NCI-H524 treated with DMSO at 0.1 percent for 48 hours (cell line): ENCODE data around the gene TMEM178B.

ENCODE experiments used
- DNase-seq: peaks from one replicate; lab custom pipeline; 2025; lab: John Stamatoyannopoulos, UW

The TMEM178B gene

GRCh38 chr7:141221007-141221612, 147.2 kb downstream of the TMEM178B start:
- no peak for DNase-seq

- DNase-seq = no peak
These were observed 152.2 kb downstream of the TMEM178B start for GRCh38 chr7:141225916-141226618.

GRCh38 chr7:141227454-141227853, 153.6 kb downstream of the TMEM178B start:
- no peak for DNase-seq

- DNase-seq = no peak
These were observed 154.6 kb downstream of the TMEM178B start for GRCh38 chr7:141228482-141228881.

GRCh38 chr7:141231018-141231792, 157.3 kb downstream of the TMEM178B start:
- DNase-seq = no peak

GRCh38 chr7:141232286-141233051, 158.6 kb downstream of the TMEM178B start:
- no peak for DNase-seq

GRCh38 chr7:141234335-141235105, 160.7 kb downstream of the TMEM178B start:
- DNase-seq = no peak

GRCh38 chr7:141235656-141236055, 161.8 kb downstream of the TMEM178B start:
- DNase-seq = no peak

GRCh38 chr7:141238596-141239243, 164.9 kb downstream of the TMEM178B start:
- DNase-seq = no peak

- DNase-seq = no peak
These were observed 165.8 kb downstream of the TMEM178B start for GRCh38 chr7:141239661-141240060.

GRCh38 chr7:141242568-141242967, 168.7 kb downstream of the TMEM178B start:
- no peak for DNase-seq

- DNase-seq = no peak
These were observed 169.5 kb downstream of the TMEM178B start for GRCh38 chr7:141243368-141243767.

GRCh38 chr7:141244435-141244834, 170.6 kb downstream of the TMEM178B start:
- no peak for DNase-seq

- no peak for DNase-seq
These were observed 172.6 kb downstream of the TMEM178B start for GRCh38 chr7:141246426-141246825.

GRCh38 chr7:141251180-141251579, 177.3 kb downstream of the TMEM178B start:
- DNase-seq = no peak

GRCh38 chr7:141251957-141252356, 178.1 kb downstream of the TMEM178B start:
- DNase-seq = no peak

- DNase-seq = no peak
These were observed 183.7 kb downstream of the TMEM178B start for GRCh38 chr7:141257597-141257996.

- DNase-seq = no peak
These were observed 184.7 kb downstream of the TMEM178B start for GRCh38 chr7:141258559-141258958.

- no peak for DNase-seq
These were observed 188.5 kb downstream of the TMEM178B start for GRCh38 chr7:141262101-141263090.

GRCh38 chr7:141263508-141263907, 189.6 kb downstream of the TMEM178B start:
- DNase-seq = no peak
